ENCODE data around the gene SRBD1.

SRBD1 gene

GRCh38 chr2:45649858-45650811 is 39.1 kb upstream of the SRBD1 start:
- TF ChIP-seq Cebpa-rat (IDR thresholded peaks at IDR 0.05), result no peak
- H3K9ac ChIP-seq, result peak overlapping the region; percentile 92 to 97 (median 94)
- H3K4me2 ChIP-seq, result peak overlapping the region; percentile 85 to 97 (median 93)
- H3K36me3 ChIP-seq, result peaks cover 0 to 19% (median 14%) of the 10 kb centered on the region in 11 experiments; a peak in 13 of 22 replicates
- no peaks in the 10 kb centered on the region for H3K9me3 ChIP-seq (replicated peaks in 1 of 11)
- peaks cover 0 to 3% (median 0%) of the 10 kb centered on the region in 11 experiments; a peak in 2 of 22 replicates for H3K27me3 ChIP-seq
- peak overlapping the region; percentile 76 to 95 (median 90) for H3K4me3 ChIP-seq
- H3K27ac ChIP-seq, result peak overlapping the region; percentile 89 to 96 (median 91)
- peaks cover 12 to 49% (median 30%) of the 10 kb centered on the region in 11 experiments; a peak in 20 of 22 replicates for H4K20me1 ChIP-seq
- H3K4me1 ChIP-seq, result peaks cover 45 to 56% (median 47%) of the 10 kb centered on the region in 10 experiments

- Histone ChIP-seq H3K4me1 (peaks cover 38 to 50% (median 42%) of the 10 kb centered on the region in 10 experiments), H3K9me3 (replicated peaks in 1 of 11) (no peaks in the 10 kb centered on the region), H3K36me3 (peaks cover 0 to 12% (median 8%) of the 10 kb centered on the region in 11 experiments; a peak in 10 of 22 replicates), H3K4me3 (peak overlapping the region; percentile 76 to 95 (median 90)), H3K27me3 (peaks cover 0 to 3% (median 0%) of the 10 kb centered on the region in 11 experiments; a peak in 2 of 22 replicates), H4K20me1 (peaks cover 12 to 42% (median 23%) of the 10 kb centered on the region in 11 experiments; a peak in 20 of 22 replicates), H3K4me2 (peak overlapping the region; percentile 85 to 97 (median 93)), H3K9ac (peak overlapping the region; percentile 92 to 97 (median 94)), H3K27ac (peak overlapping the region in 10 of 11 experiments; percentile 89 to 96 (median 92); a peak in 20 of 22 replicates)
- no peak for TF ChIP-seq Cebpa-rat (IDR thresholded peaks at IDR 0.05)
Measured at GRCh38 chr2:45649462-45649857, 38.4 kb upstream of the SRBD1 start.

DNA sequence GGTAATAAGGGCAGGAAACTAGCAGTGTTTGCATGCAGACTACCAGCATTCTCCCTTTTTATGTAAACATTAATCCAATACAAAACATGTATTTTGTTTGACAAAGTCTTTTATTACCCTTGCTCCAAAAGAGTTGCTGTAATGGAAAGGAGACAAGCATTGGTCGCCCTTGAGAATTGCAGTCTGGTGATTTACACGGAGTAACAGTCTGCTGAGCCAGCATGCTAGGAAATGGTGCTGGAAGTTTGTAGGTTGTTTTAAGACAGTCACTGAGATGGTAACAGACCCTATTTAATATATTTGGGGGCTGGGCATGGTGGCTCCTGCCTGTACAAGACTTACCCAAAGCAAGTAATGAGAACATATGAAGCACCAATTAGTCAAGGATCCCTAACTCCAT is 37.6 kb upstream of the SRBD1 start:
- no peak overlapping the region for H3K27ac ChIP-seq

GRCh38 chr2:45647986-45648520 is 37.0 kb upstream of the SRBD1 start:
- Histone ChIP-seq H3K9me3 (replicated peaks in 1 of 11) (no peaks in the 10 kb centered on the region), H4K20me1 (peaks cover 0 to 28% (median 9%) of the 10 kb centered on the region in 11 experiments; a peak in 15 of 22 replicates), H3K4me3 (no peak overlapping the region), H3K9ac (no peak overlapping the region), H3K4me2 (peak overlapping the region; percentile 85 to 97 (median 93); a peak in 21 of 22 replicates), H3K27me3 (peaks cover 0 to 5% (median 0%) of the 10 kb centered on the region in 11 experiments; a peak in 7 of 22 replicates), H3K27ac (no peak overlapping the region), H3K36me3 (no peaks in the 10 kb centered on the region), H3K4me1 (peaks cover 32 to 45% (median 41%) of the 10 kb centered on the region in 10 experiments)
- TF ChIP-seq Cebpa-rat (IDR thresholded peaks at IDR 0.05), result no peak

More for the DNA sequence above, 37.6 kb upstream of the SRBD1 start:
- Histone ChIP-seq H3K27me3 (peaks cover 0 to 4% (median 0%) of the 10 kb centered on the region in 11 experiments; a peak in 4 of 22 replicates), H3K4me3 (peak overlapping the region in 5 of 10 experiments; percentile 87 to 95 (median 93); a peak in 4 of 20 replicates), H3K9me3 (replicated peaks in 1 of 11) (no peaks in the 10 kb centered on the region), H3K9ac (peak overlapping the region in 2 of 11 experiments; percentile 95; a peak in 2 of 22 replicates), H3K4me2 (peak overlapping the region; percentile 85 to 97 (median 93); a peak in 21 of 22 replicates), H4K20me1 (peaks cover 6 to 34% (median 15%) of the 10 kb centered on the region in 11 experiments; a peak in 20 of 22 replicates), H3K4me1 (peaks cover 32 to 46% (median 38%) of the 10 kb centered on the region in 10 experiments), H3K36me3 (peaks cover 0 to 4% (median 0%) of the 10 kb centered on the region in 11 experiments; a peak in 5 of 22 replicates)
- no peak for TF ChIP-seq Cebpa-rat (IDR thresholded peaks at IDR 0.05)

DNA sequence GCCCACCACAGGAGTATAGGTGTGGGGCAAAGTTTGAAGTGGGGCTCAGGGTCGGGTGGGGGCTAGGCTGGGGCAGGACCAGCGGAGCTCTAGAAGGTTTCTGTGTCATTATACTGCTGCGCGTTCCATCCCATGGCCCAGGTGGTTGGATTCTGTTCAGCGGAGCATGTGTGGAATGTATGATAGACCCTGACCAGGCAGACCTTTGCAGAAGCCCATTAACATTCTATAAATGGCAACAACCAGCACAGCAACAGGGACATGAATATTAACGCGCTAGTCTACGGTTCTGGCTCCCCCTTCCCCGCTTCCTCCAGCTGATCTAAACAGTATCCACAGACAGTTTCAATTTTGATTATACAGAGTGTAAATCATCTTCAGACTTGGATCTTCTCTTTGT is 36.3 kb upstream of the SRBD1 start:
- no peaks in the 10 kb centered on the region for H3K9me3 ChIP-seq (replicated peaks in 1 of 11)
- peaks cover 0 to 21% (median 4%) of the 10 kb centered on the region in 11 experiments; a peak in 10 of 22 replicates for H4K20me1 ChIP-seq
- peaks cover 26 to 45% (median 42%) of the 10 kb centered on the region in 10 experiments for H3K4me1 ChIP-seq
- H3K27me3 ChIP-seq, result peaks cover 0 to 12% (median 0%) of the 10 kb centered on the region in 11 experiments; a peak in 7 of 22 replicates
- no peak overlapping the region for H3K4me3 ChIP-seq
- peak overlapping the region; percentile 85 to 97 (median 93) for H3K4me2 ChIP-seq
- no peak for TF ChIP-seq Cebpa-rat (IDR thresholded peaks at IDR 0.05)
- H3K9ac ChIP-seq, result no peak overlapping the region
- H3K27ac ChIP-seq, result no peak overlapping the region
- no peaks in the 10 kb centered on the region for H3K36me3 ChIP-seq

DNA sequence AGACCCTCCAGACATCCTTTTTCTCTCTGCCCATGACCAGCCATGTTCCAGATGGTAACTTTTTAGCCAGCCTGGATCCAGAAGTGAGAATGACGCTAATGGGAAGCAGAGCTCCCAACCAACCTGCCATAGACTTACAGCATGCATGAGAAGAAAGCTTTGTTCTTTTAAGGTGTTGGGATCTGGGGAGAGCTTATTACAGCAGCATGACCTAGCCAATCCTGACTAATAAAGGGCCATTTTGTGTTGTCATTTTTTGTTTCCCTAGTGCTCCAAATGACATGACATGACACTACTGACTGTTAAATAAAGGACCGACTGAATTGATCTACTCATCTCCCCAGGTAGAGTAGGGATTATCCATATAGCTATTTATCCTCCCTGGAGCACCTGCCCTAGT is 35.2 kb upstream of the SRBD1 start:
- no peak overlapping the region for H3K27ac ChIP-seq
- H4K20me1 ChIP-seq, result peaks cover 0 to 12% (median 0%) of the 10 kb centered on the region in 11 experiments; a peak in 7 of 22 replicates
- no peak overlapping the region for H3K9ac ChIP-seq
- H3K4me1 ChIP-seq, result peaks cover 26 to 45% (median 42%) of the 10 kb centered on the region in 10 experiments
- no peaks in the 10 kb centered on the region for H3K36me3 ChIP-seq
- peaks cover 0 to 17% (median 0%) of the 10 kb centered on the region in 11 experiments; a peak in 7 of 22 replicates for H3K27me3 ChIP-seq
- H3K4me3 ChIP-seq, result no peak overlapping the region
- H3K4me2 ChIP-seq, result no peak overlapping the region
- no peaks in the 10 kb centered on the region for H3K9me3 ChIP-seq (replicated peaks in 1 of 11)
- no peak for TF ChIP-seq Cebpa-rat (IDR thresholded peaks at IDR 0.05)

DNA sequence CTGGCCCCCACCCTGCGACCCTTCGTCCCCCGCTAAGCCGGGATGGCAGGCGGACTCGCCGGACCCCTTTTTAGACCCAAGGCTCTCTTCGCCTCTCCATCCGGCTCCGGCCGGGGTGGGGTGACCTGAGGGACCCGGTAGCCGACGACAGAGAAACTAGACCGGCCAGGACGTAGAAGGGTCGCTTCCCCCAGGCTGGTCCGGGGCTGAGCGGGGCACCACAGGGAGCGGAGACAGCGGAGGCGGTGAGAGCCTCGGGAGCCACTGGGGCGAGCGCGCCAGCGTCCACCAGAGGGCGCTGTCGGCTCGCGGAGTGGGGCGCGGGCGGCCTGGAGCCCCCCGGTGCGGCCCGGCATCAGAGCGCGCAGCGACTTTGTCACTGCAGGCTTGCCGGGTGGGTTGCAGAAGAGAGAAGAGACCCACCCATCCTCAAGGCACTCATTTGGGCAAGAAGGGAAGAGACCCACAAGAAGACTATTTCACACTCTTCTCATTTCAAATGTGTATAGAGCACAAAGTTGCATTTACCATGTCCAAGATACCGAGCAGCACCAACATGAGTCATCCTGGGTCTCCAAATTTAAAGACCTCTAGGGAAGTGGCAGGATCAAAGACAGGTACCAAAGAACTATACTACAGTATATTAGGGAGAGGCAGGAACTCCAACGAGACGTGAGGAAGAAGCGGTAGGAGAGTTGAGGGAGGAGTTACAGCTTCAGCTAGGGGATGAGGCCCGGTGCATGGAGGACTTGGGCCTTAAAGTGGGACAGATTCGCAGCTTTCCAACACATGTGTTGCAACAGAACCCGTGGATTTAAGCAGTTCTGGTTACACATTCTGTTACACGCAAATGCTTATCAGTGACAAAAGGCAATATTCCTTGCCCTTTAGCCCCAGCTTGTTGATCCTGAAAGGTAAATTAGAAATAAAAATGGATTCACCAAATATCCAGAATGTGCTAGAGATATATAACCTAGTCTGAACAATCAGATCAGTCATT is 32.8 kb upstream of the SRBD1 start:
- peaks cover 0 to 5% (median 0%) of the 10 kb centered on the region in 11 experiments; a peak in 5 of 22 replicates for H4K20me1 ChIP-seq
- peak overlapping the region; percentile 52 to 71 (median 60) for H3K4me3 ChIP-seq
- TF ChIP-seq Cebpa-rat (IDR thresholded peaks at IDR 0.05), result no peak
- peaks cover 17 to 36% (median 33%) of the 10 kb centered on the region in 10 experiments for H3K4me1 ChIP-seq
- H3K27ac ChIP-seq, result peak overlapping the region in 10 of 11 experiments; percentile 19 to 66 (median 54); a peak in 14 of 22 replicates
- H3K36me3 ChIP-seq, result no peaks in the 10 kb centered on the region
- H3K9ac ChIP-seq, result peak overlapping the region; percentile 62 to 80 (median 76)
- H3K9me3 ChIP-seq (replicated peaks in 1 of 11), result no peaks in the 10 kb centered on the region
- H3K4me2 ChIP-seq, result peak overlapping the region; percentile 87 to 96 (median 93)
- H3K27me3 ChIP-seq, result peaks cover 0 to 25% (median 0%) of the 10 kb centered on the region in 11 experiments; a peak in 7 of 22 replicates
